ENCODE measurements around the gene GATA2. TPM values are rescaled to one million over a fixed set of nuclear protein-coding genes. Genes with fewer than 3 reads are reported as not detected.

The GATA2 gene
- polyA plus RNA-seq (2012; ENCODE audit: insufficient read depth, insufficient read length, low read depth) = 791 TPM

GRCh38 chr3:128492671-128493569 lies at the start of gene GATA2:
Gene GATA2 (minus strand): TSS chr3:128493201. CDS start chr3:128487031, 6,170 bp downstream.
- peaks cover 30% of the 10 kb centered on the region for H3K4me1 ChIP-seq
- H3K4me3 ChIP-seq (ENCODE audit: low read depth, low read length) = peak within 1 kb of the TSS; percentile 77
- no peaks in the 10 kb centered on the region for H3K9me3 ChIP-seq
- peaks cover 50% of the 10 kb centered on the region for H3K36me3 ChIP-seq
- no peaks in the 10 kb centered on the region for H3K27me3 ChIP-seq
- no peak for TF ChIP-seq CTCF (IDR thresholded peaks at IDR 0.05; ENCODE audit: low read depth, low read length)
- peak; percentile 83 for DNase-seq

- no peaks in the 10 kb centered on the region for H3K4me1 ChIP-seq
Observed at GRCh38 chr3:128541246-128541645, 48.2 kb upstream of the GATA2 start.

GRCh38 chr3:128539376-128539775 lies 46.4 kb upstream of the GATA2 start:
- TF ChIP-seq CTCF (IDR thresholded peaks at IDR 0.05; ENCODE audit: low read depth, low read length) = no peak
- H3K27me3 ChIP-seq = no peaks in the 10 kb centered on the region
- no peak for DNase-seq

More at GRCh38 chr3:128541246-128541645, 48.2 kb upstream of the GATA2 start:
- DNase-seq = no peak
- no peak overlapping the region for H3K4me3 ChIP-seq (ENCODE audit: low read depth, low read length)
- no peaks in the 10 kb centered on the region for H3K27me3 ChIP-seq
- no peaks in the 10 kb centered on the region; the same call in 1 of the 2 replicates for H3K9me3 ChIP-seq
- no peak for TF ChIP-seq CTCF (IDR thresholded peaks at IDR 0.05; ENCODE audit: low read depth, low read length)
- no peaks in the 10 kb centered on the region for H3K36me3 ChIP-seq

GRCh38 chr3:128537091-128537703 lies 44.2 kb upstream of the GATA2 start:
- Histone ChIP-seq H3K36me3 (no peaks in the 10 kb centered on the region), H3K4me1 (no peaks in the 10 kb centered on the region), H3K4me3 (ENCODE audit: low read depth, low read length) (no peak overlapping the region), H3K9me3 (no peaks in the 10 kb centered on the region; the same call in 1 of the 2 replicates), H3K27me3 (no peaks in the 10 kb centered on the region)
- TF ChIP-seq CTCF (IDR thresholded peaks at IDR 0.05; ENCODE audit: low read depth, low read length) = no peak
- DNase-seq = no peak

More at GRCh38 chr3:128539376-128539775, 46.4 kb upstream of the GATA2 start:
- H3K4me3 ChIP-seq (ENCODE audit: low read depth, low read length) = no peak overlapping the region
- H3K9me3 ChIP-seq = no peaks in the 10 kb centered on the region; the same call in 1 of the 2 replicates
- no peaks in the 10 kb centered on the region for H3K4me1 ChIP-seq
- no peaks in the 10 kb centered on the region for H3K36me3 ChIP-seq

GRCh38 chr3:128532012-128532983 lies 39.3 kb upstream of the GATA2 start:
- Histone ChIP-seq H3K27me3 (no peaks in the 10 kb centered on the region), H3K4me1 (no peaks in the 10 kb centered on the region), H3K9me3 (no peaks in the 10 kb centered on the region), H3K36me3 (no peaks in the 10 kb centered on the region), H3K4me3 (ENCODE audit: low read depth, low read length) (no peak overlapping the region)
- DNase-seq = no peak
- TF ChIP-seq CTCF (IDR thresholded peaks at IDR 0.05; ENCODE audit: low read depth, low read length) = no peak
